GM12878 (cell line): Measurements from ENCODE around the gene VPS16. TPM values are rescaled to one million over a fixed set of nuclear protein-coding genes. Genes with fewer than 3 reads are reported as not detected.

Experiments used
- ATAC-seq: fragments of 200-7000 bp; cut with Tn5 transposase; 3 replicates; pipeline ENCODE4 v1.9.1; 2020; ENCODE audit warnings: mild to moderate bottlenecking, moderate library complexity
- BruUV-seq: library from RNA; stranded (reverse); fragments of 400-500 nt; replicated peaks from 2 replicates; lab custom pipeline; 2021; lab: Mats Ljungman, UMichigan
- CTCF ChIA-PET: fragments of 300-600 bp; sonication (Branson Sonifier 250); formaldehyde crosslinking; extraction: SDS; loops from one replicate; lab custom pipeline; 2021; ENCODE audit warnings: inconsistent platforms; lab: Yijun Ruan, JAX
- POLR2A ChIA-PET: fragments of 350-600 bp; formaldehyde crosslinking; extraction: SDS; loops from one replicate; lab custom pipeline; 2021; ENCODE audit warnings: inconsistent platforms; lab: Charles Lee
- RAD21 ChIA-PET: fragments of 300-600 bp; sonication (Branson Sonifier 250); formaldehyde crosslinking; loops from one replicate; lab custom pipeline; 2023; ENCODE audit warnings: antibody characterized with exemption; ENCODE audit not compliant: unreplicated experiment; lab: Charles Lee
- SMC1A ChIA-PET: fragments of 300-600 bp; sonication (Branson Sonifier 250); formaldehyde crosslinking; loops from one replicate; lab custom pipeline; 2023; ENCODE audit not compliant: unreplicated experiment, uncharacterized antibody; lab: Charles Lee
- DNase-seq: peaks from one replicate; pipeline ENCODE4 v3.0.0-alpha.2; 2011; ENCODE audit warnings: low read depth, low spot score
- FAIRE-seq: peaks from 3 replicates; lab custom pipeline; 2011; peaks lifted over from hg19 to GRCh38; lab: Jason Lieb, UNC
- H2AFZ ChIP-seq: 2 replicates; pipeline ENCODE4 v1.6.0; 2011; ENCODE audit warnings: low read depth, low read length, control low read depth; ENCODE audit not compliant: control insufficient read depth
- H3K27ac ChIP-seq: 2 replicates; pipeline ENCODE4 v1.5.1; 2011; ENCODE audit warnings: control low read depth; ENCODE audit not compliant: control insufficient read depth, insufficient read depth
- H3K27me3 ChIP-seq, 2 experiments: replicated peaks in 1 of 2; 2 replicates each; pipeline versions ENCODE4 v1.6.0 to v1.6.1; 2011; ENCODE audit warnings: low read length in 1 of 2; ENCODE audit not compliant: control insufficient read depth in 2 of 2, insufficient read depth in 2 of 2
- H3K36me3 ChIP-seq, 2 experiments: 2 replicates each; pipeline ENCODE4 v1.5.1; 2011; ENCODE audit warnings: low read length in 1 of 2; ENCODE audit not compliant: control insufficient read depth in 2 of 2, insufficient read depth in 2 of 2
- H3K4me1 ChIP-seq: 2 replicates; pipeline ENCODE4 v1.6.1; 2011; ENCODE audit warnings: mild to moderate bottlenecking, low read length, moderate library complexity, mixed read lengths; ENCODE audit not compliant: control insufficient read depth, insufficient read depth
- H3K4me2 ChIP-seq: 2 replicates; pipeline ENCODE4 v1.6.0; 2011; ENCODE audit warnings: control low read depth; ENCODE audit not compliant: control insufficient read depth, insufficient read depth
- H3K4me3 ChIP-seq: fragments of 200-600 bp; sonication (generic); 2 replicates; pipeline ENCODE4 v1.5.1; 2016
- H3K79me2 ChIP-seq: 2 replicates; pipeline ENCODE4 v1.6.0; 2011; ENCODE audit warnings: low read length; ENCODE audit not compliant: control insufficient read depth, insufficient read depth
- H3K9ac ChIP-seq: 2 replicates; pipeline ENCODE4 v1.8.0; 2011; ENCODE audit warnings: low read length, control low read depth, mixed read lengths; ENCODE audit not compliant: control insufficient read depth, insufficient read depth
- H3K9me3 ChIP-seq: replicated peaks from 3 replicates; pipeline ENCODE4 v1.5.1; 2011; ENCODE audit warnings: mild to moderate bottlenecking, low read length; ENCODE audit not compliant: control insufficient read depth, insufficient read depth
- H4K20me1 ChIP-seq: 2 replicates; pipeline ENCODE4 v1.6.0; 2011; ENCODE audit not compliant: control insufficient read depth, insufficient read depth
- BCL11A ChIP-seq: IDR thresholded peaks from 2 replicates; pipeline ENCODE4 v1.6.1; 2011; ENCODE audit warnings: low read depth, low read length
- NR2F1 ChIP-seq: fragments of 450-650 bp; conservative IDR thresholded peaks from 2 replicates; pipeline ENCODE4 v1.6.1; 2017; ENCODE audit warnings: mild to moderate bottlenecking
- SIX5 ChIP-seq: IDR thresholded peaks from 2 replicates; pipeline ENCODE4 v1.6.1; 2011; ENCODE audit warnings: mild to moderate bottlenecking, low read depth, low read length, moderate library complexity; ENCODE audit not compliant: severe bottlenecking
- WGBS: methylation state at CpG from one replicate; pipeline ENCODE4 v1.1.6; 2016; ENCODE audit warnings: low lambda C conversion rate; ENCODE audit not compliant: insufficient replicate concordance, insufficient coverage; ENCODE audit errors: missing lambda C conversion rate; 5-methylcytosine and 5-hydroxymethylcytosine counted together
- in situ Hi-C: fragments of 300-500 bp; cut with MboI; formaldehyde crosslinking; loops from 9 replicates; pipeline ENCODE4 v1.14.3; 2018; ENCODE audit warnings: mixed read lengths
- intact Hi-C: fragments of 100-400 bp; cut with micrococcal nuclease; formaldehyde crosslinking; loops from one replicate; pipeline ENCODE4 v1.14.2; 2022; ENCODE audit not compliant: unreplicated experiment
- polyA plus RNA-seq, 11 experiments: library from polyadenylated mRNA; depleted of rRNA in 4 of 11; unstranded in 6 of 11; stranded (reverse) in 5 of 11; fragments of >200 nt; fragmentation: Nextera tagmentation in 4 of 11; fragmentation: Illumina TruSeq in 1 of 11; extraction: Ambion mirVana in 4 of 11; extraction: Trizol in 1 of 11; gene quantifications; 1 replicate in 1 of 11; 2 replicates in 10 of 11; pipeline versions ENCODE4 v1.2.1 to v1.2.3, GENCODE V29; 2011 to 2016; ENCODE audit warnings: inconsistent platforms in 2 of 11, missing spikeins in 2 of 11, low read depth in 1 of 11
- total RNA-seq, 4 experiments: library from RNA; depleted of rRNA in 3 of 4; stranded (reverse); fragments of >200 nt in 3 of 4; fragmentation: Illumina TruSeq in 1 of 4; extraction: Trizol in 1 of 4; gene quantifications; 2 replicates each; pipeline versions ENCODE4 v1.2.1 to v1.2.3, GENCODE V29; 2013 to 2021
- TF ChIP-seq, protein P1 (sequence below): fragments of 450-650 bp; IDR thresholded peaks from 2 replicates; pipeline ENCODE4 v1.6.1; 2016; ENCODE audit warnings: mild to moderate bottlenecking
- TF ChIP-seq, protein P2 (sequence below): fragments of 450-650 bp; IDR thresholded peaks from 2 replicates; pipeline ENCODE4 v1.6.1; 2017; ENCODE audit warnings: antibody characterized with exemption, mild to moderate bottlenecking, moderate library complexity

VPS16 gene
- total and polyA plus RNA-seq, 10 of the 15 experiments (the other 5 are each of a cell fraction or from before 2014, with no cell fraction given): 8.4 to 37.5 (median 26.4) TPM

- peaks cover 50% of the 10 kb centered on the region for H3K79me2 ChIP-seq
- RAD21 ChIA-PET: no interaction called here
- H3K27me3 ChIP-seq: no peaks in the 10 kb centered on the region
- DNase-seq: no peak
- H3K27ac ChIP-seq: no peak overlapping the region
- no peak overlapping the region for H3K4me2 ChIP-seq
- TF ChIP-seq, protein P1, sequence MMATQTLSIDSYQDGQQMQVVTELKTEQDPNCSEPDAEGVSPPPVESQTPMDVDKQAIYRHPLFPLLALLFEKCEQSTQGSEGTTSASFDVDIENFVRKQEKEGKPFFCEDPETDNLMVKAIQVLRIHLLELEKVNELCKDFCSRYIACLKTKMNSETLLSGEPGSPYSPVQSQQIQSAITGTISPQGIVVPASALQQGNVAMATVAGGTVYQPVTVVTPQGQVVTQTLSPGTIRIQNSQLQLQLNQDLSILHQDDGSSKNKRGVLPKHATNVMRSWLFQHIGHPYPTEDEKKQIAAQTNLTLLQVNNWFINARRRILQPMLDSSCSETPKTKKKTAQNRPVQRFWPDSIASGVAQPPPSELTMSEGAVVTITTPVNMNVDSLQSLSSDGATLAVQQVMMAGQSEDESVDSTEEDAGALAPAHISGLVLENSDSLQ: no peak
- TF ChIP-seq, protein P2, sequence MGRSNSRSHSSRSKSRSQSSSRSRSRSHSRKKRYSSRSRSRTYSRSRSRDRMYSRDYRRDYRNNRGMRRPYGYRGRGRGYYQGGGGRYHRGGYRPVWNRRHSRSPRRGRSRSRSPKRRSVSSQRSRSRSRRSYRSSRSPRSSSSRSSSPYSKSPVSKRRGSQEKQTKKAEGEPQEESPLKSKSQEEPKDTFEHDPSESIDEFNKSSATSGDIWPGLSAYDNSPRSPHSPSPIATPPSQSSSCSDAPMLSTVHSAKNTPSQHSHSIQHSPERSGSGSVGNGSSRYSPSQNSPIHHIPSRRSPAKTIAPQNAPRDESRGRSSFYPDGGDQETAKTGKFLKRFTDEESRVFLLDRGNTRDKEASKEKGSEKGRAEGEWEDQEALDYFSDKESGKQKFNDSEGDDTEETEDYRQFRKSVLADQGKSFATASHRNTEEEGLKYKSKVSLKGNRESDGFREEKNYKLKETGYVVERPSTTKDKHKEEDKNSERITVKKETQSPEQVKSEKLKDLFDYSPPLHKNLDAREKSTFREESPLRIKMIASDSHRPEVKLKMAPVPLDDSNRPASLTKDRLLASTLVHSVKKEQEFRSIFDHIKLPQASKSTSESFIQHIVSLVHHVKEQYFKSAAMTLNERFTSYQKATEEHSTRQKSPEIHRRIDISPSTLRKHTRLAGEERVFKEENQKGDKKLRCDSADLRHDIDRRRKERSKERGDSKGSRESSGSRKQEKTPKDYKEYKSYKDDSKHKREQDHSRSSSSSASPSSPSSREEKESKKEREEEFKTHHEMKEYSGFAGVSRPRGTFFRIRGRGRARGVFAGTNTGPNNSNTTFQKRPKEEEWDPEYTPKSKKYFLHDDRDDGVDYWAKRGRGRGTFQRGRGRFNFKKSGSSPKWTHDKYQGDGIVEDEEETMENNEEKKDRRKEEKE: no peak
- TF ChIP-seq BCL11A (no peak), NR2F1 (no peak), SIX5 (no peak)
- POLR2A ChIA-PET: interaction anchor here (1.0 kb wide), 1 partner anchor 18 kb away, joined by 3 read pairs; the partner anchor contains the start of gene PTPRA
- peaks cover 4% of the 10 kb centered on the region for H3K9me3 ChIP-seq
- no TSS peak for BruUV-seq
- no peak for ATAC-seq
- WGBS: 90% methylated on average over 2 of the region's 2 CpGs
- CTCF ChIA-PET: interaction anchor here (1.6 kb wide), 1 partner anchor 10 kb away, joined by 4 read pairs; no protein-coding TSS in a partner anchor
- no peak overlapping the region for H3K9ac ChIP-seq
- H3K4me3 ChIP-seq: no peak overlapping the region
- in situ Hi-C loops: no loop called here
- intact Hi-C loops: no loop called here
- peaks cover 3% of the 10 kb centered on the region for H3K4me1 ChIP-seq
- no peak overlapping the region for H2AFZ ChIP-seq
- SMC1A ChIA-PET: interaction anchor here (1.5 to 3.4 kb wide), 2 partner anchors 10 to 12 kb away, joined by 5 to 15 read pairs; no protein-coding TSS in a partner anchor
- no peak for FAIRE-seq
- no peaks in the 10 kb centered on the region for H4K20me1 ChIP-seq
- H3K36me3 ChIP-seq: no peaks in the 10 kb centered on the region
Observed at GRCh38 chr20:2890742-2891141, 50.2 kb downstream of the VPS16 start.
